Activated naive CD4-positive, alpha-beta T cell treated with anti-CD3 and anti-CD28 coated beads, Interleukin-2, amount 10 ng/mL, durations not matched to agents 7 days and 5 days (primary cell): ENCODE results near the gene CCSER1.

Source experiments
- CTCF ChIA-PET: fragments of 350-600 bp; sonication (Branson Sonifier 250); formaldehyde crosslinking; loops from one replicate; lab custom pipeline; 2021; ENCODE audit warnings: antibody characterized with exemption; lab: Charles Lee
- DNase-seq: peaks from one replicate; pipeline ENCODE4 v3.0.0-alpha.2; 2020
- H3K27ac Mint-ChIP-seq: one replicate; pipeline ENCODE4 v1.8.0; 2021; ENCODE audit warnings: mild to moderate bottlenecking, moderate library complexity, mixed read lengths
- H3K27me3 Mint-ChIP-seq: one replicate; pipeline ENCODE4 v1.8.0; 2021; ENCODE audit warnings: mild to moderate bottlenecking, mixed read lengths
- H3K36me3 Mint-ChIP-seq: one replicate; pipeline ENCODE4 v1.8.0; 2021; ENCODE audit warnings: mixed read lengths
- H3K4me1 Mint-ChIP-seq: one replicate; pipeline ENCODE4 v1.8.0; 2021; ENCODE audit warnings: mixed read lengths
- H3K4me3 Mint-ChIP-seq: one replicate; pipeline ENCODE4 v1.8.0; 2021; ENCODE audit warnings: mild to moderate bottlenecking, moderate library complexity, mixed read lengths
- H3K9me3 Mint-ChIP-seq: one replicate; pipeline ENCODE4 v1.8.0; 2021; ENCODE audit warnings: mixed read lengths

CCSER1 gene

DNA sequence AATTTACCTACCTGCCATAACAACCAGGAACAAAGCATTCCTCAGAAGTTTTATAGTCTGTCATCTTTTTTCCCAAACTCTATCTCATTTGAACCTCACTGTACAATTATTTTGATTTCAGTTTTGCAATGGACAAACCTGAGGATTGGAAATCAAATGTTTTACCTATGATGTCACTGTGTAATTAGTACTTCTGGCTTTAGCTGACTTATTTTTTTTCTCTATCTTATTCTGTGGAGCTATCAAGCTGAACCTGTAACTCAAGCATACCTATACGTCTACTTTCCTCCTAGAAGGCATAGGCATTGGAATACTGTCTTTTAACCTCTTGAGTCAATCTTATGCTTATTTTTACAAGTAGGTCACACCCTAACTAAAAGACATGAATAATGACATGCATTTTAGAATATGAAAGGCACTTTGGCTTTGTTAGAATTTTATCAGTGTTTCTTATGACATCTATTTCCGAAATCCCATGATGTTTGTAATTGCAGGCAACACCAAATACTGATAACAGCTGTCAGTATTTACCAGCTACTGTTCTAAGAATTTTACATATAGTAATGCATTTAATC is 21.5 kb downstream of the CCSER1 start:
- no peaks in the 10 kb centered on the region for H3K27me3 Mint-ChIP-seq
- no peaks in the 10 kb centered on the region for H3K36me3 Mint-ChIP-seq
- H3K9me3 Mint-ChIP-seq: no peaks in the 10 kb centered on the region
- CTCF ChIA-PET: no interaction called here
- no peak overlapping the region for H3K27ac Mint-ChIP-seq
- no peak for DNase-seq
- H3K4me1 Mint-ChIP-seq: no peaks in the 10 kb centered on the region
- H3K4me3 Mint-ChIP-seq: no peak overlapping the region

DNA sequence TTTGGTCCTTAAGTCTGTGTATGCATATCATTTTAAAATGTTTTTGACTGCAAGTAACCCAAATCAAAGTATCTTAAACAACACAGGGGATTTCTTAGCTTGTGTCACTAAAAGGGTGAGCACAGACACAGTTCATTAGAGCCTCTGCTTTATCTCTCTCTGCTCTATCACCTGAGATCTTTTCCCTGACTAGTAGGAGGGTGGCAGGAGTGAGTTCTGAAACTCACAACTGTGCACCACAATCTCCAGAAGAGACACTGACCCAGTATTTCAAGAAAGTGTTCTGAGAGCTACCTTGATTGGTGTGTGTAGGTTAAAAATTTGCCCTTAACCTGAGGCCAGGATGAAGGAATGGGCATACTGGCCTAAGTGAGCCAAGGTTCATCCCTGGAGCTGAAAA is 24.8 kb downstream of the CCSER1 start:
- Mint-ChIP-seq H3K4me1 (no peaks in the 10 kb centered on the region), H3K9me3 (no peaks in the 10 kb centered on the region), H3K36me3 (no peaks in the 10 kb centered on the region), H3K27me3 (no peaks in the 10 kb centered on the region), H3K4me3 (no peak overlapping the region), H3K27ac (no peak overlapping the region)
- DNase-seq: no peak
- CTCF ChIA-PET: no interaction called here

DNA sequence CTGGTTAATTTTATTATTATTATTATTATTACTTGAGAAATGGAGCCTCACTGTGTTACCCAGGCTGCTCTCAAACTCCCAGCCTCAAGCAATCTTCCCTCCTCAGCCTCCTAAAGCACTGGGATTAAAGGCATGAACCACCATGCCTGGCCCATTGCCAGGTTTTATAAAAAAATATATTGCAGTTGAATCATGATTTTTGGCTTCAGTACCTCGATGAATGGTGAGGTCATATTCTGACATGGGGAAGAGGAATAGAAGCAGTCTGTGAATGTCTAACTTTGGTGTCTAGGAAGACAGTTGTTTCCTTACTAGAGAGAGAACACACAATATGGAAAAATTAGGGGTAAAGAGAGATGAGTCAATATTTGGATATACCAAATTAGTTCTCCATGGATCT is 32.0 kb downstream of the CCSER1 start:
- Mint-ChIP-seq H3K9me3 (no peaks in the 10 kb centered on the region), H3K27ac (no peak overlapping the region), H3K36me3 (no peaks in the 10 kb centered on the region), H3K27me3 (no peaks in the 10 kb centered on the region), H3K4me3 (no peak overlapping the region), H3K4me1 (no peaks in the 10 kb centered on the region)
- no peak for DNase-seq
- CTCF ChIA-PET: no interaction called here

DNA sequence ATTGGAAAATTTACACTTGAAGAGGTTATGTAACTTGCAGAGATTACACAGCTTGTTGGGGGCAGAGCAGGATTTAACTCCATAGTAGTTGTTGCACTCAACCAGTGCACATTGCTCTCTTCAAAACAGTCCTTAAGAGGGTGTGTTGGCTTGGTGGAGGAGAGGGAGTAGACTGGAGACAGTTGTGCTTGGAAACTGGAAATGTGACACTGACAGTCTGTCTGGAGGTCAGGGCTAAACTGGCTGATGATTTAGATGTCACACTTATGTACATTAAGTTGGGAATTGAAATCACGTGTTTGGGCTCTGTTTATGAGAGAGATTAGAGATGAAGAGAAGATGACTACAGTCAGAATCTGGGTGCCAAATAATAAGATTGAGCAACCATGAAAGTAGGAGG is 32.9 kb downstream of the CCSER1 start:
- Mint-ChIP-seq H3K9me3 (no peaks in the 10 kb centered on the region), H3K4me1 (no peaks in the 10 kb centered on the region), H3K4me3 (no peak overlapping the region), H3K36me3 (no peaks in the 10 kb centered on the region), H3K27me3 (no peaks in the 10 kb centered on the region), H3K27ac (no peak overlapping the region)
- CTCF ChIA-PET: no interaction called here
- no peak for DNase-seq

DNA sequence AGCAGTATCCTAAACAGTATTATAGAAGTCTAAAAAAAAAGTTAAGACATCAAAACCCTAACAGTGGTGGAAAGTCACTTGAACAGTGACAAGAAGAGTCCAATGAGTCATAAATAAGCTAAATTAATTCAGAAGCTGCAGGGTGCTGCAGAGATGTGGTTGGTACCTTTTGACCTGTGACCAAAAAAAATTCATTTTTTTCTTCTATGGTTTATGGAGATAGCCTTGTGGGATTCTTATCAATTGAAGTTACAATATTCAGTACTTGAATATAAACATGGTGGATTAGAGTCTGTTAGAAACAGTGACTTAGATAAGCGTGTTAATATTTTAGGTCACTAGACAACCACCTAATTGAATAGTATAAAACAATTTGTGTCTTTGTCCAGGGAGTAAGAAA is 35.4 kb downstream of the CCSER1 start:
- H3K9me3 Mint-ChIP-seq: no peaks in the 10 kb centered on the region
- no peak overlapping the region for H3K27ac Mint-ChIP-seq
- CTCF ChIA-PET: no interaction called here
- no peaks in the 10 kb centered on the region for H3K4me1 Mint-ChIP-seq
- H3K27me3 Mint-ChIP-seq: no peaks in the 10 kb centered on the region
- H3K36me3 Mint-ChIP-seq: no peaks in the 10 kb centered on the region
- no peak for DNase-seq
- H3K4me3 Mint-ChIP-seq: no peak overlapping the region

DNA sequence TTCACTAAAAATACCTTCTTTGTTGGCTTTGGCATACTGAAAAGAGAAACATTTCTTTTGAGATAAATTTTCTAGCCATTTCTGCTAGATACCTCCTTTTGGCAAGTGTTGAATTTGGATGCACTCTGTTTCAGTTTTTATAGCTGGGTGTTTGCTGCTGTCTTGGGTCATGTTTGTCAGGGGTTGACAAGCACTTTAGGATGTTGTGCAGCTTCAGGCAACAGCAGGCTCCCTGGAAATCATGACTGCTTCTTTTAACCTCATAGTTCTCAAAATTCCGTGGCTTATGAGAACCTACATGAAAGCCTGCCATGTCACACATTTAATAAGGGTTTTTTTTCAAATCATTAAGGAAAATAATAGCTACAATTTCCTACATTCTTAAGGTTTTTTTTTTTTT is 36.7 kb downstream of the CCSER1 start:
- H3K36me3 Mint-ChIP-seq: no peaks in the 10 kb centered on the region
- CTCF ChIA-PET: no interaction called here
- no peak overlapping the region for H3K4me3 Mint-ChIP-seq
- DNase-seq: no peak
- no peaks in the 10 kb centered on the region for H3K9me3 Mint-ChIP-seq
- no peaks in the 10 kb centered on the region for H3K27me3 Mint-ChIP-seq
- H3K4me1 Mint-ChIP-seq: no peaks in the 10 kb centered on the region
- no peak overlapping the region for H3K27ac Mint-ChIP-seq

DNA sequence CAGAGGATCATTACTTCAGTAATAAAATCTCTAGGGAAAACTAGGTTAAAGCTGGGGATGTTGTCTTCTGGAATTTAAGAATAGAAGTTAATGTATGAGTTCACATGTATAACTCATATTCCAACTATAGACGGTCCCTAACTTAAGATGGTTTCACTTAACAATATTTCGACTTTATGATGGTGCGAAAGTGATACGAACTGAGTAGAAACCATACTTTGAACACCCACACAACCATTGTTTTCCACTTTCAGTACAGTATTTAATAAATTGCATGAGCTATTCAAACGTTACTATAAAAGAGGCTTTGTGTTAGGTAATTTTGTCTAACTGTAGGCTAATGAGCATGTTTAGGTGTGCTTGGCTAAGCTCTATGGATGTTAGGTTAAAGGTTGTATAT is 38.7 kb downstream of the CCSER1 start:
- H3K27ac Mint-ChIP-seq: no peak overlapping the region
- CTCF ChIA-PET: no interaction called here
- no peak overlapping the region for H3K4me3 Mint-ChIP-seq
- no peaks in the 10 kb centered on the region for H3K27me3 Mint-ChIP-seq
- DNase-seq: no peak
- H3K9me3 Mint-ChIP-seq: peaks cover 2% of the 10 kb centered on the region
- no peaks in the 10 kb centered on the region for H3K4me1 Mint-ChIP-seq
- H3K36me3 Mint-ChIP-seq: no peaks in the 10 kb centered on the region

DNA sequence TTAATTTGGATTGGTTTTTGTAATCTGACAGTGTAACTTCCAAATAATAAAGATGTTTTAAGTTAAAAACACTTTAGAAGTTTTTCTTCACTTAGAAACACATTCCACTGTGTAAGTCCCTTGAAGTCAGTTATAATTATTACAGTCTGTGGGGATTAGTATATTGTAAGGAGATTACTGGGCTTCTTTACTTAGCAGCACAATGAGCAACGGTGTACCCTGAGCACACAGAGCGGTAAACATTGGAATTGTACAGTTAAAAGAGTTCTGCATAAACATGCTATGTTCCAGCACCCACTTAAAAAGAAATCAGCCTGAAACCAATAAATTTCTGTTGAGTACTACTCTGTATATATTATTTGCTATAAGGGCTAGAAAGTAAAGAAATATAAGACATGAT is 44.3 kb downstream of the CCSER1 start:
- no peak overlapping the region for H3K27ac Mint-ChIP-seq
- H3K36me3 Mint-ChIP-seq: no peaks in the 10 kb centered on the region
- no peak overlapping the region for H3K4me3 Mint-ChIP-seq
- H3K4me1 Mint-ChIP-seq: no peaks in the 10 kb centered on the region
- CTCF ChIA-PET: no interaction called here
- H3K27me3 Mint-ChIP-seq: no peaks in the 10 kb centered on the region
- no peak for DNase-seq
- peaks cover 2% of the 10 kb centered on the region for H3K9me3 Mint-ChIP-seq

DNA sequence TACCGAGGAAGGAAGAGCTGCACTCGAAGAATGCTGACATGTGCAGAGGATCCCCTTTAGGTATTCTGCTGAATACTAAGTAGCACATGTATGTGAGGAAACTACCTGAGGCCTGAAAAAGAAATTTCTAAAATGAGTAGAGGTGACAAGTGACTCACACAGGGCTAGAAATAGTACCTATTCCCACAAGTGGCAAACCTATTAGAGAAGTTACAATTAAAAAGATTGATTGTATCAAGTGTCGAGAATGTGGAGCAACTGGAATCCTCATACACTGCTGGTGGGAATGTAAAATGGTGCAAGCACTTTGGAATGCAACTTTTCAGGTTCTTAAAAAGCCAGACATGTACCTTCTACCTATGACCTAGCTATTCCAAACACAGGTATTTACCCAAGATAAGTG is 47.4 kb downstream of the CCSER1 start:
- DNase-seq: no peak

DNA sequence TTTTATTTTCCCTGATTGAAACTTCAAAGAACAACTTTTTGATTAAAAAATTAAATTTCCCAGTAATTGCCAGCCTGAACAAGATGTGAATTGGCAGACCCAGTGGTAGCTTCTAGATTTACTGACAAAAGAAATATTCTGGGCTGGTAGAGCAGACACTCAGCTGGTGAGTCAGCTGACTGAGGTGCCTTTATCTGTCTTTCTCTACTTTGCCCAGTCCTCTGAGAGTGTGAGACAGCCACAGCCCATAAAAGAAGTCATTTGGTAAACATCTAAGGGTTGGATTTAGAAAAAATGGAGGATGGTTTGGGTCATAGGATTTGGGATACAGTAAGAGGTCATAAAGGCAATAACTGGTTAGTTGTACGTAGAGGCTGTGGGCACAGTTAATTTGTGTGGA is 54.5 kb downstream of the CCSER1 start:
- no peak for DNase-seq
- Mint-ChIP-seq H3K27me3 (no peaks in the 10 kb centered on the region), H3K9me3 (no peaks in the 10 kb centered on the region), H3K4me3 (no peak overlapping the region), H3K4me1 (no peaks in the 10 kb centered on the region), H3K36me3 (no peaks in the 10 kb centered on the region), H3K27ac (no peak overlapping the region)
- CTCF ChIA-PET: no interaction called here

More for the DNA sequence above, 47.4 kb downstream of the CCSER1 start:
- Mint-ChIP-seq H3K9me3 (peaks cover 2% of the 10 kb centered on the region), H3K4me3 (no peak overlapping the region), H3K27ac (no peak overlapping the region), H3K4me1 (no peaks in the 10 kb centered on the region), H3K36me3 (no peaks in the 10 kb centered on the region), H3K27me3 (no peaks in the 10 kb centered on the region)
- CTCF ChIA-PET: no interaction called here

DNA sequence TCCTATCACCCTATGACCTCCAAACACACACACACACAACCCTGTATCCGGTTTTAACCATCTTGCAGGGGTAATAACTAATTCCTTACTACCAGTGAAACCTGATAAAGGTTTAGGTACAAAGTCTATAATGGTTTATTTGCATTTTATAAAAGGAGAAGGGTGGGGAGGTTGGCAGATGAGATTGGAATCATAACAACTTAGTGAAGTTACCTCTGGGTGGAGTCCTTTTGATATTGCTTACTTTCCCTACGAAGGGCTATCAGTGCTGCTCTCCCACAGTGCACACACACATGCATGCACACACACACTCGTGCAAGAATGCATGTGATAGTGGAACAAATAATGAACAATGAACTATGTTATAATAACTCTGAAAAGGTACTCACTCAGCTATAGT is 56.1 kb downstream of the CCSER1 start:
- Mint-ChIP-seq H3K4me1 (no peaks in the 10 kb centered on the region), H3K9me3 (no peaks in the 10 kb centered on the region), H3K27me3 (no peaks in the 10 kb centered on the region), H3K4me3 (no peak overlapping the region), H3K36me3 (no peaks in the 10 kb centered on the region), H3K27ac (no peak overlapping the region)
- CTCF ChIA-PET: interaction anchor here (0.6 kb wide), 1 partner anchor 420 kb away, joined by 3 read pairs; no protein-coding TSS in a partner anchor
- DNase-seq: no peak

DNA sequence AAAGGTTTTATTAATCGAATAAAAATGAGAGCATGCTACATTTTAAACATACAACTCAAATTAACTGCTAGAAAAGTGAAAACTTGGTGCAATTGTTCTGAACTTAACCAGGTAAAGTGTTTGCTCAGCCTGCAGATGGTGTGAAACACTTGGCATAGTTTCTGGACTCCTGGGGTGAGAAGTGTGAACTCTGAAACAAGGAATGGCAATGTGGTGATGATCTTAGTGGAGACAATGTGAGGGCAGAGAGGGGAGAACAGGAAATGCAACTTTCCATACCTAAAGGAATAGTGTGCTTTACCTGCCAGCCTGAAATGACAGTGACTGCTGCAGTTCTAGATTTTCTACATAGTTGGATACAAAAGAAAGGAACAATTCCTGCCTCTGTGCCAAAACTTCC is 57.4 kb downstream of the CCSER1 start:
- Mint-ChIP-seq H3K27me3 (no peaks in the 10 kb centered on the region), H3K36me3 (no peaks in the 10 kb centered on the region), H3K27ac (no peak overlapping the region), H3K9me3 (no peaks in the 10 kb centered on the region), H3K4me1 (no peaks in the 10 kb centered on the region), H3K4me3 (no peak overlapping the region)
- CTCF ChIA-PET: no interaction called here
- DNase-seq: no peak

DNA sequence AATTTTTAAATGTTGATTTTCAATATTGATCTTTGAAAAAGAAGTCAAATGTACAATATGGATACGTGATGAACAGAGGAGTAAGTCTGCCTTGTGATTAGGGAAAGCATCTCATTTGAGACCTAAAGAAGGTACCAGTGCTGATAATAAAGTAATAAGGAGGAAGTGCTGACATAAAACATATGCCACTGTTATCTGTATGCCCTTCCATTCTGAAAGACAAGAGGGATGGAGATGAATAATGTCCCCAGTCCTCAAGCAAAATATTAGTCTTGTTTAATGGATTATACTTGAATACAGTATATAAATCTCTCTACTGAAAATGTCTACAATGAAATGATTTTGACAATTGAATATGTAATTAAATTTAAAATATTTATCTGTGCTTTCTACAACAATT is 58.2 kb downstream of the CCSER1 start:
- Mint-ChIP-seq H3K4me1 (no peaks in the 10 kb centered on the region), H3K4me3 (no peak overlapping the region), H3K27me3 (no peaks in the 10 kb centered on the region), H3K36me3 (no peaks in the 10 kb centered on the region), H3K27ac (no peak overlapping the region), H3K9me3 (no peaks in the 10 kb centered on the region)
- DNase-seq: no peak
- CTCF ChIA-PET: no interaction called here

DNA sequence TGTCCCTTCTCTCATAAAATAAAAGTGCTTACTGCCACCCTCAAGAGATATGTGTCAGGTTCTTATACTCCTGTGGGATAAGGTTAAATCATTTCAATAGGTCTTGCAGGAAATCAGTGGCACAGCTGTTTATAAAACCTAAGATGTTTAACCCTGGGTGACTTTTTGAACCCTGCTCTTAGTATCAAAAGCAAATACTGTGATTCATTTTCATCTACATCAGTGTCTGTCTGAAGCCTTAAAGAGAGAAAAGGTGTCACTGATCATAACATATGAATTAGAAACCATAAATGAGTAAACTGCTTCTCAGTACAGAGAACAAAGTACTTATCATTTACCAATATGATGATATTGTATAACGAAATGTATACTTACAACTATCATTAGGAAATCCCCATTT is 59.0 kb downstream of the CCSER1 start:
- Mint-ChIP-seq H3K4me1 (no peaks in the 10 kb centered on the region), H3K9me3 (no peaks in the 10 kb centered on the region), H3K27ac (no peak overlapping the region), H3K4me3 (no peak overlapping the region), H3K36me3 (no peaks in the 10 kb centered on the region), H3K27me3 (no peaks in the 10 kb centered on the region)
- CTCF ChIA-PET: no interaction called here
- DNase-seq: no peak

DNA sequence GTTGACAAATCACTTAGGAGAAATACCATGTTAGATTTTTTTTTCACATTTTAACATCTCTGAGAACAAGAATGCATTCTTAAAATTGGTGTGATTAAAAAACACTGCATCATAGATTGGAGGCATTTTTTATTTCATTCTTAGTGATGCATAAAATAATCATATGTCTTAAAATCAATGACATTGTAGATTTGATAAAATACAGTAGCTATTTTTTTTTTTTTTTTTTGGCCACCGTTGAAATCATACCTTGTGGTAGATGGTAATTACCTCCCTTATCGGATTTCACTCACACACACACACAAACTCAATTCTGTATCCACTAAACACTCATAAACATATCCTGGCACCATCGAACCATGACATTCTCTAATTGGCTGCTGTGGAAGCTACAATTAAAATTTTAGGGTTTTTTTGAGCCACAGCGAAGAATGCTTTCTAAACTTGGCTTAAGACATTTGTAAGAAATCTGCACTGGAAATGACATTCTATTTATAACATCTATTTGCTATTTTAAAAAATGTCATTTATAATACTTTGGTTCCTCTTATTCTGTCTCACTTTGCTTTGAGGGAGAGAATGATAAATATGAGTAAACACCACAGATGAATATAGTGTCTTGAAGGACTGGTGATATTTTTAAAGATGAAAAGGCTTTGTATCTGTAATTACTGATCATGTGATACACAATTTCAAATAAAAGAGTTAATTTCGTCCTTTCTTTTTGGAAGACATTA is 60.1 kb downstream of the CCSER1 start:
- H3K27me3 Mint-ChIP-seq: no peaks in the 10 kb centered on the region
- no peak overlapping the region for H3K27ac Mint-ChIP-seq
- no peaks in the 10 kb centered on the region for H3K4me1 Mint-ChIP-seq
- no peaks in the 10 kb centered on the region for H3K9me3 Mint-ChIP-seq
- CTCF ChIA-PET: no interaction called here
- DNase-seq: no peak
- no peak overlapping the region for H3K4me3 Mint-ChIP-seq
- no peaks in the 10 kb centered on the region for H3K36me3 Mint-ChIP-seq
